NCI-H2107 treated with DMSO at 0.1 percent for 48 hours (cell line): ENCODE measurements around the gene ARHGAP15.

Experiments
- DNase-seq: peaks from one replicate; lab custom pipeline; 2025; ENCODE audit not compliant: unreplicated experiment; lab: John Stamatoyannopoulos, UW

ARHGAP15 gene

GRCh38 chr2:143440411-143441012 lies 311.3 kb downstream of the ARHGAP15 start:
- DNase-seq: no peak

DNA sequence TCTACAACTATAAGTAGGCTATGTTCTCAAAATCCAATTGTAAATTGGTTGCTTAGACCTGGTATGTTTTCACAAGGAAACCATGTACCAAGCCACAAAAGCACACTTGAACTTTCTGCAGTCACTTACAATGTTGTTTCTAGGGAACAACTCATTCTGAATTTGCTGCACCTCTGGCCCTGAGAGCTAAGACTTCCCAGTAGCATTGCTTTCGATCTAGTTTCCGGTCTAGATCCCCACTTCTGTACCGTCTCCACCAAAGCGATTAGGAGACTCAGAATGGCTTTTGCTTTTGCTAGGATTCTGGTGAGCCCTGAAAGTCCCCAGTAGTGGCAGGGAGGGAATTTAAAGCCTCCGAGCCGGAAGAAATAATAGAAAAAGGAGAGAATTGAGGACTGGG lies 313.0 kb downstream of the ARHGAP15 start:
- DNase-seq: no peak

- no peak for DNase-seq
Measured at GRCh38 chr2:143451642-143452281, 322.5 kb downstream of the ARHGAP15 start.

GRCh38 chr2:143452817-143453451 lies 323.7 kb downstream of the ARHGAP15 start:
- no peak for DNase-seq

DNA sequence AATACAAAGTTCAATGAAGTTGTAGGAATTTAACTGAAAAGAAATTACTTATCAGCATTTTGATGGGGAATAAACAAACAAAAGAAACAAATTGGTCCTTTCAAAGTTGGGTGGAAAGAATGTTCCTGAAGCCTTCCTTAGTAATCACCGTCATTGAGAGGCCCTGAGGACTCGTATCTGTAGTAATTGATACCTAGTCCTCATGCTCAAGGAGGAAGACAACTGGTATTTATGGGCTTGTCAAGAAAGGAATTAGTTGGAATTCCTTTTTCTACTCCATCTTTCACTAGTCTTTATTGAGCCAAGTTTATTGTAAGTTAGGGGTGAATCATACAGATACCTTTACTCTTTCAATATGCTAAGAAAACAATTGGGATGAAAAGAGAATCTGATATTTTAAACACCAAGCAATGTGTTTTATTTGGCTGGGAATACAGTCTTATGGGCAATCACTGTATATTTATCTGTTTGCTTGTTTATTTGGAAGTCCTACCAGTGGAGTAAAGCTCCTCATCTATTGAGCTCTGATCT lies 324.8 kb downstream of the ARHGAP15 start:
- DNase-seq: no peak

GRCh38 chr2:143455317-143455716 lies 326.1 kb downstream of the ARHGAP15 start:
- DNase-seq: no peak

GRCh38 chr2:143458258-143459190 lies 329.3 kb downstream of the ARHGAP15 start:
- DNase-seq: no peak

DNA sequence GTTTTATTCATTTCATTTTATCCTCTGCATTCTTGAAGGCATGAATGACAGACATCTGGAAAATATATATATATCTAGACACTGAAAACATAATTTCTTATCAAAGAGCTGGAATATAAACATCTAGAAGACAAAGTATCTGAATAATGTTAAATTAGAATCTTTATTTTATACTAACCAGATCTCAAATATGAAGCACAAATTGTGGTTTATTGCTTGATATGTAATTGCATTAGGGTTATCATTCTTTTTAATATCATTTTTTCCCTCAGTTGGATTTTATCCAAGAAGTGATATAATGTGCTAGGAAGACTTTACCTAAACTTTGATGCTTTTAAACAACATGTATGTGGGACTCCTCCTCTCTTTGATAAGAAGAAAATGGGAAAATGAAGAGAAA lies 331.2 kb downstream of the ARHGAP15 start:
- no peak for DNase-seq

- DNase-seq: no peak
Measured at GRCh38 chr2:143463719-143464118, 334.5 kb downstream of the ARHGAP15 start.

DNA sequence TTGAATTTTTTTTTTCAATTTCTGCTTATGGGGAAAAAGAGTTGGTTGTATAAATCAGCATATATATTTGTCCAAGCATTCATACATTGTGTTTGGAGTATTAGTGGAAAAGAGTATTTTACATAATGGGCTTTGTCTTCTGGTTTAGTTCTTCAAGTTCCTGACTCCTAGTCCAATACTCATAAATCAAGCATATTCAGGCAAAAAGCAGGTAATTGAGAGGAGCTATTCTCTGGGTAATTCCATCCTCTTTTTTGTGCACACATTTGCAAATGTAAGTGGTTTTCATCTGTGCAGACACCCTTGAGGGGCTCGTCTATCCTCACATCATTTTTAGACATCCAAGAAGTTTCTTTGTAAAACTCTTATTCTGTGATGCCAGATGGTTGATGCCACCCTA lies 337.2 kb downstream of the ARHGAP15 start:
- DNase-seq: no peak

- DNase-seq: no peak
Measured at GRCh38 chr2:143467011-143467410, 337.8 kb downstream of the ARHGAP15 start.

DNA sequence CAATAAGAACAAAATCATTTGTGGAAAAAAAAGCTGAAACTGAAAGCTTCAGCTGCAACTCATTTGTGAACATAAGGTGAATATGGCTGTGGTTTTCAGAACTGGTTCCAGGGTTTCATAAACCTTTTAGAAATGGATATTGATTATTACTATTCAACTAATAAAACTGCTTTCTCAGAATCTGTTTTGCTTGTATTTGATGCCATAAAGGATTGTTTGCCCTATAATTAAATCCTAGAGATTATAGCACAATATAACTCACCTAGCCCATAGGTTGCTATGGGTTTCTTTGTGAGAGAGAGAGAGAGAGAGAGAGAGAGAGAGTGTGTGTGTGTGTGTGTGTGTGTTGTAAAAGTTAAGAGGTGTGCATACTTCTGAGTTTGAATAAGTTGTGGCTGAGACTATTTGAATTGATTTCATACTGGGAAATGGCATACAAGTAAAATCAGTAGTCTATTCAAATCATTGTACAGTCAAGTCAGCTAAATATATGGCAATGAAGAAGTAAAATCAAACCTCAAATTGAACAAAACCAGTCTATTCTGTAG lies 339.2 kb downstream of the ARHGAP15 start:
- DNase-seq: no peak

- no peak for DNase-seq
Measured at GRCh38 chr2:143469323-143469722, 340.1 kb downstream of the ARHGAP15 start.

DNA sequence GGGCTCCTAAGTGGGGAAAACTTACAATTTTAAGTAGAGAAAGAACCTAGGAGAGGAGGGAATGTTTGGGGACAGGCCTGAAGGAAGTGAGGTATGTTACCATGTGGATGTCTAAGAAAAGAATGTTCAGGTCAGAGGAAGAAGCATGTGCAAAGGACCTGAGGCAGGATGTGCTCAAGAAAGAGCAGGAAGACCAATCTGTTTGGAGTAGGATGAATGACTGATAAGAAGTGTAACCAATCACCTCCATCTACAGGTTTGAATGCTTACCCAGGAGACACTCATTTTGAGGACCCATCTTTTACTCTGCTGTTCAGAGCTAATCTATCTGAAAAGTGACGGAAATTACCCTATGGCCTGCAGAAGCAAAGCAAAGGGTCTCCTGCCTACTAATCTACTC lies 342.3 kb downstream of the ARHGAP15 start:
- no peak for DNase-seq

- DNase-seq: no peak
Measured at GRCh38 chr2:143473216-143473615, 344.0 kb downstream of the ARHGAP15 start.

- DNase-seq: no peak
Measured at GRCh38 chr2:143473820-143474219, 344.6 kb downstream of the ARHGAP15 start.

DNA sequence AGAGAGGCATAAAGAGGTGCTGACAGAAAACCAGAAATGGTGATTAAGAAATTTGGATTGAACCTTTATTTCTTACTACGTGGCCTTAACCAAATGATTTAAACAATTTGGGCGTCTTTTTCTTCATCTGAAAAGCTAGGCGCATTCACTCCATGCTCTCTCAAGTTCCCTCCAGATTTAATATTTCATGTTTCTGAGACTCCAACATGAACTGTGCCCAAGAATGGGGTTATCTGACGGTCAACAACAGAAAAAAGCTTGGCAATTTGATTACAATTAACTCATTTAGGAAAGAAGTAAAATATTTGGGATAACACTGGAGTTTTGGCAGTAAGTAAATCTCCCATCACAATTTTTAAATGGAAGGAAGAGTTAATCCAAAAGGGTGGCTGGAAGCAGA lies 345.4 kb downstream of the ARHGAP15 start:
- DNase-seq: no peak

DNA sequence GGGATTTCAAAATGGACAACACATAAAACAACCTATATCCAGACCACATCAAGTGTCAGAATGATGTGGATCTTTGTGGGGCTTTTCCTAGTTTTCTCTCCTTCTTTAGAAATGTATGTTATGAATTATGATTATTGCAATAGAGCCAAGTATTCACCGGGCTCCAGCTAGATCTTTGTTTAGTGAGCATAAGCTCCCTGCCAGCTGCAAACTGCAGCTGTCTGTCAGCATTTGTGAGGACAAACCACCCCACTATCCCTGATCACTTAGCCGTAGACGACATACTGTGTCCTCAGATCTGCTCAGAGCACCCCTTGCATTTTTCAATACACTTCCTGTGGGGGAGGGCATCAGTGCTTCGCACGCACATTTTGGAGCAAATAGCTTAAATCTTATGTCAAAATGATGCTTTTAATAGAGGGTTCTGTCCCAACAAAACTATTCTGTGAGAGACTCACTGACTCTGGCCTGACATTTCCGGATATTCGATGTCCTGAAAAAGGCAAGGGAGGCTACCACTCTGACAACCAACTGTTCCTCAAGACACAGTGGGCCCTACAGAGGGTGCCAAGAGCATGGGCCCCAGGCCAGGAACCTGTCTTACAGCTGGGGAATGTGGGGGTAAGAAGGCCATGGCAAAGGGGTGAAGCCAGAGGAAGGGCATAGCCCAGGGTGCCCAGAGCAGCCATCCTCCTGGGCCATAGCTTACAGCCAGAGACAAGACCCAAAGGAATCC lies 346.0 kb downstream of the ARHGAP15 start:
- DNase-seq: no peak

DNA sequence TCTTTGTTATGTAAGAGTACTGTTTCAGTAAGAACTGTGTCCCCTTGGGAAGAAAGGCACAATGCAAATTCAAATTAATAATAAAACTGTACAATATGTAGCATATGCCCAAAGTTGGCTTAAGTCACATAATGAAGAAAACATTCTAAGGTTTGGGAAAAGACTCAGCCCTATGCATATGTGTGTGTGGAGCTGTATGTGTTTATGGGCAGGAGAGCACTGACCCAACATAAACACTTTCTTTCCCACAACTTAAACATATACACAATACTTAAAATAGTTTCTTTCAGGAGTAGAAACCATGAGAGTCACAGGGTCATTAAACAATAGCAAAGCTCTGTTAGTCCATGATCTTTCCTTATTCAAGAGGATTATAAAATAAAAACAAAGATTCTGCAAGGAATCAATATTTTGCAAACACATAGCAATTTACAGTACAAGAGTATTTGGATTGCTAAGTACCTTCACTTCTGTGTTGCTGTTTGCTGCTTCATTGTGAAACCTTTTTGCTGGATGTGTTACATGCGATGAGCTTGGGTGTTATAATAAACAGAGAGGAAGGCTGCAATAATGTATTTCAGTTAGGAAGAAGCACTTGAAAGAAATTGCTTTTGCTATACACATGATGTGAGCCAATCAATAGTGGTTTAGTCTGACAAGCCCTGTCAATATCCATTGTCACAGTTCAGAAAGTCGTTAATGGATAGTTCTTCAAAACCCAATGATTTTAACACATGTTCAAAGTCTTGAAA lies 347.3 kb downstream of the ARHGAP15 start:
- DNase-seq: no peak
